Activated T-helper 1 cell treated with anti-CD3 and anti-CD28 coated beads, Interleukin-12 subunit alpha, Interleukin-12 subunit beta, Interleukin-2, Interleukin-4 antibody, amounts not matched to agents 30 ng/mL and 10 ng/mL and 1 ng/mL, durations not matched to agents 14 hours and 24 hours and 36 hours (primary cell): ENCODE results near the gene NCOA5. TPM values are rescaled to one million over a fixed set of nuclear protein-coding genes. Genes with fewer than 3 reads are reported as not detected.
A peak's percentile ranks its signal among the peaks of the same experiment; 100 is the strongest.

Experiments used
- DNase-seq: peaks from one replicate; pipeline ENCODE4 v3.0.0; 2021; ENCODE audit warnings: low spot score
- H3K27ac Mint-ChIP-seq: one replicate; pipeline ENCODE4 v1.8.0; 2021; ENCODE audit warnings: mild to moderate bottlenecking, mixed read lengths
- H3K27me3 Mint-ChIP-seq: one replicate; pipeline ENCODE4 v1.8.0; 2022; ENCODE audit warnings: mild to moderate bottlenecking, moderate library complexity, mixed read lengths; ENCODE audit not compliant: insufficient read depth
- H3K36me3 Mint-ChIP-seq: one replicate; pipeline ENCODE4 v1.8.0; 2021; ENCODE audit warnings: low read depth, mixed read lengths
- H3K4me1 Mint-ChIP-seq: one replicate; pipeline ENCODE4 v1.8.0; 2021; ENCODE audit warnings: low read depth, mixed read lengths
- H3K4me3 Mint-ChIP-seq: one replicate; pipeline ENCODE4 v1.8.0; 2021; ENCODE audit warnings: mild to moderate bottlenecking, moderate library complexity, mixed read lengths
- H3K9me3 Mint-ChIP-seq: one replicate; pipeline ENCODE4 v1.8.0; 2021; ENCODE audit warnings: mixed read lengths
- intact Hi-C: fragments of 100-400 bp; cut with micrococcal nuclease; formaldehyde crosslinking; loops from one replicate; pipeline ENCODE4 v1.15.1; 2024
- total RNA-seq: library from RNA; stranded (reverse); gene quantifications from 2 replicates; pipeline ENCODE4 v1.2.3, GENCODE V29; 2022

NCOA5 gene
- total RNA-seq, 1 donor from 2014 or later = 30.4 TPM

GRCh38 chr20:46021361-46022359 is 68.1 kb downstream of the NCOA5 start:
- H3K4me3 Mint-ChIP-seq = peak overlapping the region; percentile 78
- H3K27ac Mint-ChIP-seq = no peak overlapping the region
- peaks cover 49% of the 10 kb centered on the region for H3K27me3 Mint-ChIP-seq
- H3K36me3 Mint-ChIP-seq = no peaks in the 10 kb centered on the region
- intact Hi-C loops = loop anchor here (1.0 to 10.0 kb wide), 5 partner anchors 7 to 385 kb away; partner anchors contain the start of genes CDH22 and ELMO2
- H3K4me1 Mint-ChIP-seq = peaks cover 28% of the 10 kb centered on the region
- no peaks in the 10 kb centered on the region for H3K9me3 Mint-ChIP-seq
- peak; percentile 41 for DNase-seq

GRCh38 chr20:46020555-46020954 is 69.2 kb downstream of the NCOA5 start:
- Mint-ChIP-seq H3K4me1 (peaks cover 28% of the 10 kb centered on the region), H3K27me3 (peaks cover 42% of the 10 kb centered on the region), H3K27ac (no peak overlapping the region), H3K4me3 (peak overlapping the region; percentile 40), H3K36me3 (peaks cover 2% of the 10 kb centered on the region), H3K9me3 (no peaks in the 10 kb centered on the region)
- no peak for DNase-seq
- intact Hi-C loops = loop anchor here (5.0 to 10.0 kb wide), 2 partner anchors 284 to 342 kb away; partner anchors contain the start of gene CDH22

- no peak overlapping the region for H3K27ac Mint-ChIP-seq
- H3K36me3 Mint-ChIP-seq = peaks cover 2% of the 10 kb centered on the region
- H3K27me3 Mint-ChIP-seq = peaks cover 35% of the 10 kb centered on the region
- intact Hi-C loops = no loop called here
- peaks cover 39% of the 10 kb centered on the region for H3K4me1 Mint-ChIP-seq
- no peaks in the 10 kb centered on the region for H3K9me3 Mint-ChIP-seq
- no peak overlapping the region for H3K4me3 Mint-ChIP-seq
- DNase-seq = no peak
These were observed 71.2 kb downstream of the NCOA5 start for GRCh38 chr20:46018611-46019010.

- Mint-ChIP-seq H3K4me1 (peaks cover 34% of the 10 kb centered on the region), H3K27ac (no peak overlapping the region), H3K4me3 (no peak overlapping the region), H3K27me3 (peaks cover 31% of the 10 kb centered on the region), H3K9me3 (no peaks in the 10 kb centered on the region), H3K36me3 (peaks cover 2% of the 10 kb centered on the region)
- intact Hi-C loops = no loop called here
- DNase-seq = no peak
These were observed 71.7 kb downstream of the NCOA5 start for GRCh38 chr20:46018112-46018511.

GRCh38 chr20:46017272-46017671 is 72.5 kb downstream of the NCOA5 start:
- H3K9me3 Mint-ChIP-seq = no peaks in the 10 kb centered on the region
- no peak overlapping the region for H3K4me3 Mint-ChIP-seq
- H3K27me3 Mint-ChIP-seq = peaks cover 40% of the 10 kb centered on the region
- H3K4me1 Mint-ChIP-seq = peaks cover 35% of the 10 kb centered on the region
- no peak overlapping the region for H3K27ac Mint-ChIP-seq
- intact Hi-C loops = no loop called here
- no peak for DNase-seq
- H3K36me3 Mint-ChIP-seq = peaks cover 2% of the 10 kb centered on the region

DNA sequence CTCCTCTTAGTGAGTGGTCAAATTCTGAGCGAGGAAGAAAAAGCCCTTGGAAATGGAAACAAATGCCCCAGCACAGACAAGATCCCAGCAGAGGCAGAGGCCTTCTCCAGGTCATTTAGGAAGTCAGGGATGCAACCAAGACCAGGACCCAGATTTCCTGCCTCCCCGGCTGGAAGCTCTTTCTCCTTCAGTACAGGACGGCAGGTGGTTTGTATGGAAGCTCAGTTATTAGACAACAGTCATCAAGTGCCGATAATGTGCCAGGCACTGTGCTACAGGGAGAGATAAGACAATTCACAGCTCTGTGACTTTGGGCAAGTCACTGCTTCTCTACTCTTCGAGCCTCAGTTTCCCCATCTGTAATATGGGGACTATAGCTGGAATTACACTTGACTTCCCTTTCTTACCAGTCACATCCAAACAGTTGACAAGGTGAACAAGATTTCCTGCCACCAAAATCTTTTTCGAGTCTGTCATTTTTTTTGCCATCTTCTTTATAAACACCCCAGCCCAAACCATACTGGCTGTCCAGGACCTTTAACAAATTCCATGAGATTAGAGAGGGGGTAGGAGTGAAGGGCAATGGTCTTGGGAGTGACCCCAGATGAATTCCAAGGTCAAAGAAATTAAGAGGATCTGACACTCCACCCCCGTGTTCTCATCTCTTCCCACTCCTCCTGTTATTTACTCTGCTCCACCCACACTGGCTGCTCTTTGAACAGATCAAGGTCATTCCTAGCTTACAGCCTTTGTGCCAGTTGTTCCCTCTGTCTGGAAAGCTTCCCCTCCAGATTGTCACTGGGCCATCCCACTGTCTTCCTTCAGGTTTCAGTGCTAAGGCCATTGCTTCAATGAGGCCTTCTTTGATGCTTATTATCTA is 75.0 kb downstream of the NCOA5 start:
- peak overlapping the region; percentile 31 for H3K4me3 Mint-ChIP-seq
- DNase-seq = no peak
- H3K9me3 Mint-ChIP-seq = no peaks in the 10 kb centered on the region
- intact Hi-C loops = loop anchor here (1.0 to 5.0 kb wide), 4 partner anchors 8 to 333 kb away; partner anchors contain the start of gene ZNF335
- H3K27ac Mint-ChIP-seq = no peak overlapping the region
- H3K27me3 Mint-ChIP-seq = peaks cover 51% of the 10 kb centered on the region
- peaks cover 44% of the 10 kb centered on the region for H3K4me1 Mint-ChIP-seq
- H3K36me3 Mint-ChIP-seq = peaks cover 9% of the 10 kb centered on the region

DNA sequence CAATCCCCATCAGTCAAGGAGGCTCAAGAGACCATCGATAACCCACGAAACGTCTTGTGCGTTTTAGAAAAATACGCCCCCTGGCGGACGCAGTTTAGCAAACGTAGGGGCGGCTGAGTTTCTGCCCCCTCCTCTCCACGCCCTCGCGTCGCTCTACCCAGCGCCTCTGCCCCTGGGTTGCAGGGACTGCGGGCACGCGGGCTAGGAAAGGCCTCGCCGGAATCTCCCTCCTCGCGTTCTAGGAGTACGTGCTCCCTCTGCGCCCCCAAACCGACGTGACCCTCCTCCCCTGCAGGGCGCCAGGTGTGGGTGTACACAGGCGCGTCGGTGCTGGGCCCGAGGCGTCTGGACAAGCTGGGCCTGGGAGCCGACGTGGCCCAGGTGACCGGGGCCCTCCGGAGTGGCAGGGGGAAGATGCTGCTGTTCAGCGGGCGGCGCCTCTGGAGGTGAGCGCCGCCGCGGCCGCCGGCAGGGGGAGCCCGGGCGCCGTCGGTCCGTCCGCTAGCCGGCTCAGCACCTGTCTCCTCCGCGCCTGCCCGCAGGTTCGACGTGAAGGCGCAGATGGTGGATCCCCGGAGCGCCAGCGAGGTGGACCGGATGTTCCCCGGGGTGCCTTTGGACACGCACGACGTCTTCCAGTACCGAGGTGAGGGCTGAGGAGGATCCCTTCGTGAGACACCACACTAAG is 75.8 kb downstream of the NCOA5 start:
- Mint-ChIP-seq H3K27ac (no peak overlapping the region), H3K4me3 (peak overlapping the region; percentile 38)
- intact Hi-C loops = loop anchor here (1.0 to 5.0 kb wide), 5 partner anchors 8 to 333 kb away; partner anchors contain the start of gene ZNF335

DNA sequence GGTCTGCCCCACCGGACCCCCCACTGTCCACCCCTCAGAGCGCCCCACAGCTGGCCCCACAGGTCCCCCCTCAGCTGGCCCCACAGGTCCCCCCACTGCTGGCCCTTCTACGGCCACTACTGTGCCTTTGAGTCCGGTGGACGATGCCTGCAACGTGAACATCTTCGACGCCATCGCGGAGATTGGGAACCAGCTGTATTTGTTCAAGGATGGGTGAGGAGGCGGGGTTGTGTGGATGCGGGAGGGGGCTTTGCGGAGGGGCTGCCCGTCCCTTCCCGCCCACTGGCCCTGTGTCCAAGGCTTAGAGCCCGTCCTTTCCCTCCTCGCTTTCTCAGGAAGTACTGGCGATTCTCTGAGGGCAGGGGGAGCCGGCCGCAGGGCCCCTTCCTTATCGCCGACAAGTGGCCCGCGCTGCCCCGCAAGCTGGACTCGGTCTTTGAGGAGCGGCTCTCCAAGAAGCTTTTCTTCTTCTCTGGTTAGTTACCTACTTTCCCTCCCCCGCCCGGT is 76.4 kb downstream of the NCOA5 start:
- no peak for DNase-seq
- Mint-ChIP-seq H3K4me3 (peak overlapping the region; percentile 38), H3K36me3 (peaks cover 10% of the 10 kb centered on the region), H3K9me3 (no peaks in the 10 kb centered on the region), H3K27ac (no peak overlapping the region), H3K4me1 (peaks cover 58% of the 10 kb centered on the region), H3K27me3 (peaks cover 59% of the 10 kb centered on the region)
- intact Hi-C loops = loop anchor here (1.0 to 5.0 kb wide), 3 partner anchors 26 to 334 kb away; partner anchors contain the start of gene ZNF335

More for the DNA sequence above, 75.8 kb downstream of the NCOA5 start:
- DNase-seq = peak; percentile 58
- Mint-ChIP-seq H3K9me3 (no peaks in the 10 kb centered on the region), H3K27me3 (peaks cover 59% of the 10 kb centered on the region), H3K36me3 (peaks cover 10% of the 10 kb centered on the region), H3K4me1 (peaks cover 52% of the 10 kb centered on the region)

- peaks cover 62% of the 10 kb centered on the region for H3K4me1 Mint-ChIP-seq
- peak overlapping the region; percentile 9 for H3K4me3 Mint-ChIP-seq
- H3K27ac Mint-ChIP-seq = no peak overlapping the region
- H3K9me3 Mint-ChIP-seq = no peaks in the 10 kb centered on the region
- peaks cover 61% of the 10 kb centered on the region for H3K27me3 Mint-ChIP-seq
- no peak for DNase-seq
- intact Hi-C loops = loop anchor here (1.0 to 5.0 kb wide), 3 partner anchors 26 to 334 kb away; partner anchors contain the start of gene ZNF335
- peaks cover 10% of the 10 kb centered on the region for H3K36me3 Mint-ChIP-seq
These were observed 76.8 kb downstream of the NCOA5 start for GRCh38 chr20:46012921-46013320.

DNA sequence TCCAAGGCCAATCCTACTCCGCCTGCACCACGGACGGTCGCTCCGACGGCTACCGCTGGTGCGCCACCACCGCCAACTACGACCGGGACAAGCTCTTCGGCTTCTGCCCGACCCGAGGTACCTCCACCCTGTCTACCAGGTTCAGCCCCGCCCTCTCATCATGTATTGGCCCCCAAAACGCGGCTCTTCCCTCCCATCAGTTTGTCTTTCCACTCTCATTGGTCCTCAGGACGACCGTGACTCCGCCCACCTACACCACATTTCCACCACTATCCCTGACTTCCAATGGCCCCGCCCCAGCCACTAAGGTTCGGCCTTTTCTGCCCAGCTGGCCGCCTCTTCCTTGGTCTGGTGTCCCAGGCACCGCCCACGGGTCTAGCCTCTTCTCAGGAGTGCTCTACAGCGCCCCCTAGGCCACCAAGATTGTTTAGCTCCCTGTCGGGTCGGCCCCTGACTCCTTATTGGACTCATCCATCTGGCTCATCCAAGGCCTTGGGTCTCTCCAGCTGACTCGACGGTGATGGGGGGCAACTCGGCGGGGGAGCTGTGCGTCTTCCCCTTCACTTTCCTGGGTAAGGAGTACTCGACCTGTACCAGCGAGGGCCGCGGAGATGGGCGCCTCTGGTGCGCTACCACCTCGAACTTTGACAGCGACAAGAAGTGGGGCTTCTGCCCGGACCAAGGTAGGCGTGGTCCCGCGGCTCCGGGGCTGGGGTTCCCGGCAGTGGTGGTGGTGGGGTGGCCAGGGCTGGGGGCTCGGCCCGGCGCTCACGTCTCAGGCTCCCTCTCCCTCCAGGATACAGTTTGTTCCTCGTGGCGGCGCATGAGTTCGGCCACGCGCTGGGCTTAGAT is 77.9 kb downstream of the NCOA5 start:
- intact Hi-C loops = loop anchor here (5.0 kb wide), 2 partner anchors 40 to 335 kb away; partner anchors contain the start of gene ZNF335
- peaks cover 53% of the 10 kb centered on the region for H3K27me3 Mint-ChIP-seq
- H3K36me3 Mint-ChIP-seq = peaks cover 10% of the 10 kb centered on the region
- no peak overlapping the region for H3K27ac Mint-ChIP-seq
- peak overlapping the region; percentile 66 for H3K4me3 Mint-ChIP-seq
- no peaks in the 10 kb centered on the region for H3K9me3 Mint-ChIP-seq
- DNase-seq = no peak
- peaks cover 66% of the 10 kb centered on the region for H3K4me1 Mint-ChIP-seq
